Measurements from ENCODE around the gene HERPUD1.

Gene HERPUD1

GRCh38 chr16:56891685-56892084 is 40.3 kb upstream of the HERPUD1 start:
- H3K4me3 ChIP-seq (ENCODE audit: low read length in 2 of 2) = no peak overlapping the region
- no peak overlapping the region for H3K27ac ChIP-seq (ENCODE audit: low read depth in 2 of 2, low read length in 2 of 2)
- H3K4me1 ChIP-seq (ENCODE audit: control insufficient read depth in 2 of 2, insufficient read depth in 2 of 2, low read length in 2 of 2) = no peaks in the 10 kb centered on the region
- no peaks in the 10 kb centered on the region for H3K9me3 ChIP-seq (ENCODE audit: control insufficient read depth in 2 of 2, low read length in 2 of 2)
- no peak overlapping the region for H3K9ac ChIP-seq (ENCODE audit: low read depth in 1 of 2, low read length in 2 of 2)
- no peaks in the 10 kb centered on the region for H3K36me3 ChIP-seq (ENCODE audit: control insufficient read depth in 2 of 2, insufficient read depth in 2 of 2, low read length in 2 of 2)
- H3K27me3 ChIP-seq (ENCODE audit: control insufficient read depth in 2 of 2, insufficient read depth in 2 of 2, low read length in 2 of 2) = no peaks in the 10 kb centered on the region

- no peaks in the 10 kb centered on the region for H3K27me3 ChIP-seq (ENCODE audit: control insufficient read depth in 2 of 2, insufficient read depth in 2 of 2, low read length in 2 of 2)
- H3K4me1 ChIP-seq (ENCODE audit: control insufficient read depth in 2 of 2, insufficient read depth in 2 of 2, low read length in 2 of 2) = no peaks in the 10 kb centered on the region
- H3K9me3 ChIP-seq (ENCODE audit: control insufficient read depth in 2 of 2, low read length in 2 of 2) = no peaks in the 10 kb centered on the region
- H3K36me3 ChIP-seq (ENCODE audit: control insufficient read depth in 2 of 2, insufficient read depth in 2 of 2, low read length in 2 of 2) = no peaks in the 10 kb centered on the region
- H3K4me3 ChIP-seq (ENCODE audit: low read length in 2 of 2) = no peak overlapping the region
- no peak overlapping the region for H3K27ac ChIP-seq (ENCODE audit: low read depth in 2 of 2, low read length in 2 of 2)
- H3K9ac ChIP-seq (ENCODE audit: low read depth in 1 of 2, low read length in 2 of 2) = no peak overlapping the region
Observed at GRCh38 chr16:56892705-56893104, 39.2 kb upstream of the HERPUD1 start.

GRCh38 chr16:56894331-56894917 is 37.5 kb upstream of the HERPUD1 start:
- H3K4me3 ChIP-seq (ENCODE audit: low read length in 2 of 2) = no peak overlapping the region
- H3K4me1 ChIP-seq (ENCODE audit: control insufficient read depth in 2 of 2, insufficient read depth in 2 of 2, low read length in 2 of 2) = no peaks in the 10 kb centered on the region
- no peak overlapping the region for H3K9ac ChIP-seq (ENCODE audit: low read depth in 1 of 2, low read length in 2 of 2)
- no peak overlapping the region for H3K27ac ChIP-seq (ENCODE audit: low read depth in 2 of 2, low read length in 2 of 2)
- H3K9me3 ChIP-seq (ENCODE audit: control insufficient read depth in 2 of 2, low read length in 2 of 2) = no peaks in the 10 kb centered on the region
- no peaks in the 10 kb centered on the region for H3K36me3 ChIP-seq (ENCODE audit: control insufficient read depth in 2 of 2, insufficient read depth in 2 of 2, low read length in 2 of 2)
- no peaks in the 10 kb centered on the region for H3K27me3 ChIP-seq (ENCODE audit: control insufficient read depth in 2 of 2, insufficient read depth in 2 of 2, low read length in 2 of 2)

- no peak overlapping the region for H3K9ac ChIP-seq (ENCODE audit: low read depth in 1 of 2, low read length in 2 of 2)
- H3K9me3 ChIP-seq (ENCODE audit: control insufficient read depth in 2 of 2, low read length in 2 of 2) = no peaks in the 10 kb centered on the region
- no peak overlapping the region for H3K27ac ChIP-seq (ENCODE audit: low read depth in 2 of 2, low read length in 2 of 2)
- no peaks in the 10 kb centered on the region for H3K4me1 ChIP-seq (ENCODE audit: control insufficient read depth in 2 of 2, insufficient read depth in 2 of 2, low read length in 2 of 2)
- no peaks in the 10 kb centered on the region for H3K27me3 ChIP-seq (ENCODE audit: control insufficient read depth in 2 of 2, insufficient read depth in 2 of 2, low read length in 2 of 2)
- H3K4me3 ChIP-seq (ENCODE audit: low read length in 2 of 2) = no peak overlapping the region
- no peaks in the 10 kb centered on the region for H3K36me3 ChIP-seq (ENCODE audit: control insufficient read depth in 2 of 2, insufficient read depth in 2 of 2, low read length in 2 of 2)
Observed at GRCh38 chr16:56895813-56896212, 36.1 kb upstream of the HERPUD1 start.

- Histone ChIP-seq H3K27ac (ENCODE audit: low read depth in 2 of 2, low read length in 2 of 2) (no peak overlapping the region), H3K4me3 (ENCODE audit: low read length in 2 of 2) (no peak overlapping the region), H3K9ac (ENCODE audit: low read depth in 1 of 2, low read length in 2 of 2) (no peak overlapping the region), H3K27me3 (ENCODE audit: control insufficient read depth in 2 of 2, insufficient read depth in 2 of 2, low read length in 2 of 2) (no peaks in the 10 kb centered on the region), H3K36me3 (ENCODE audit: control insufficient read depth in 2 of 2, insufficient read depth in 2 of 2, low read length in 2 of 2) (no peaks in the 10 kb centered on the region), H3K9me3 (ENCODE audit: control insufficient read depth in 2 of 2, low read length in 2 of 2) (no peaks in the 10 kb centered on the region), H3K4me1 (ENCODE audit: control insufficient read depth in 2 of 2, insufficient read depth in 2 of 2, low read length in 2 of 2) (no peaks in the 10 kb centered on the region)
Observed at GRCh38 chr16:56896244-56896643, 35.7 kb upstream of the HERPUD1 start.

GRCh38 chr16:56897026-56897799 is 34.7 kb upstream of the HERPUD1 start:
- Histone ChIP-seq H3K36me3 (ENCODE audit: control insufficient read depth in 2 of 2, insufficient read depth in 2 of 2, low read length in 2 of 2) (no peaks in the 10 kb centered on the region), H3K9me3 (ENCODE audit: control insufficient read depth in 2 of 2, low read length in 2 of 2) (no peaks in the 10 kb centered on the region), H3K4me1 (ENCODE audit: control insufficient read depth in 2 of 2, insufficient read depth in 2 of 2, low read length in 2 of 2) (no peaks in the 10 kb centered on the region), H3K4me3 (ENCODE audit: low read length in 2 of 2) (no peak overlapping the region), H3K27ac (ENCODE audit: low read depth in 2 of 2, low read length in 2 of 2) (no peak overlapping the region), H3K9ac (ENCODE audit: low read depth in 1 of 2, low read length in 2 of 2) (no peak overlapping the region), H3K27me3 (ENCODE audit: control insufficient read depth in 2 of 2, insufficient read depth in 2 of 2, low read length in 2 of 2) (no peaks in the 10 kb centered on the region)

- Histone ChIP-seq H3K27ac (ENCODE audit: low read depth in 2 of 2, low read length in 2 of 2) (no peak overlapping the region), H3K4me3 (ENCODE audit: low read length in 2 of 2) (no peak overlapping the region), H3K9ac (ENCODE audit: low read depth in 1 of 2, low read length in 2 of 2) (no peak overlapping the region), H3K4me1 (ENCODE audit: control insufficient read depth in 2 of 2, insufficient read depth in 2 of 2, low read length in 2 of 2) (no peaks in the 10 kb centered on the region), H3K9me3 (ENCODE audit: control insufficient read depth in 2 of 2, low read length in 2 of 2) (no peaks in the 10 kb centered on the region), H3K27me3 (ENCODE audit: control insufficient read depth in 2 of 2, insufficient read depth in 2 of 2, low read length in 2 of 2) (no peaks in the 10 kb centered on the region), H3K36me3 (ENCODE audit: control insufficient read depth in 2 of 2, insufficient read depth in 2 of 2, low read length in 2 of 2) (no peaks in the 10 kb centered on the region)
Observed at GRCh38 chr16:56898847-56899246, 33.1 kb upstream of the HERPUD1 start.

GRCh38 chr16:56903866-56904265 is 28.1 kb upstream of the HERPUD1 start:
- no peak overlapping the region for H3K9ac ChIP-seq (ENCODE audit: low read depth in 1 of 2, low read length in 2 of 2)
- H3K9me3 ChIP-seq (ENCODE audit: control insufficient read depth in 2 of 2, low read length in 2 of 2) = no peaks in the 10 kb centered on the region
- no peaks in the 10 kb centered on the region for H3K27me3 ChIP-seq (ENCODE audit: control insufficient read depth in 2 of 2, insufficient read depth in 2 of 2, low read length in 2 of 2)
- no peaks in the 10 kb centered on the region for H3K36me3 ChIP-seq (ENCODE audit: control insufficient read depth in 2 of 2, insufficient read depth in 2 of 2, low read length in 2 of 2)
- H3K4me3 ChIP-seq (ENCODE audit: low read length in 2 of 2) = no peak overlapping the region
- peaks cover 3% of the 10 kb centered on the region in 2 donors for H3K4me1 ChIP-seq (ENCODE audit: control insufficient read depth in 2 of 2, insufficient read depth in 2 of 2, low read length in 2 of 2)
- H3K27ac ChIP-seq (ENCODE audit: low read depth in 2 of 2, low read length in 2 of 2) = no peak overlapping the region

- Histone ChIP-seq H3K9me3 (ENCODE audit: control insufficient read depth in 2 of 2, low read length in 2 of 2) (no peaks in the 10 kb centered on the region), H3K4me1 (ENCODE audit: control insufficient read depth in 2 of 2, insufficient read depth in 2 of 2, low read length in 2 of 2) (peaks cover 6 to 10% of the 10 kb centered on the region in 2 donors), H3K27ac (ENCODE audit: low read depth in 2 of 2, low read length in 2 of 2) (no peak overlapping the region), H3K36me3 (ENCODE audit: control insufficient read depth in 2 of 2, insufficient read depth in 2 of 2, low read length in 2 of 2) (no peaks in the 10 kb centered on the region), H3K9ac (ENCODE audit: low read depth in 1 of 2, low read length in 2 of 2) (no peak overlapping the region), H3K27me3 (ENCODE audit: control insufficient read depth in 2 of 2, insufficient read depth in 2 of 2, low read length in 2 of 2) (no peaks in the 10 kb centered on the region), H3K4me3 (ENCODE audit: low read length in 2 of 2) (no peak overlapping the region)
Observed at GRCh38 chr16:56907401-56907800, 24.5 kb upstream of the HERPUD1 start.

- H3K27ac ChIP-seq (ENCODE audit: low read depth in 2 of 2, low read length in 2 of 2) = no peak overlapping the region
Observed at GRCh38 chr16:56909527-56909979, 22.4 kb upstream of the HERPUD1 start.

More at GRCh38 chr16:56909527-56909979, 22.4 kb upstream of the HERPUD1 start:
- Histone ChIP-seq H3K36me3 (ENCODE audit: control insufficient read depth in 2 of 2, insufficient read depth in 2 of 2, low read length in 2 of 2) (no peaks in the 10 kb centered on the region), H3K4me3 (ENCODE audit: low read length in 2 of 2) (no peak overlapping the region), H3K4me1 (ENCODE audit: control insufficient read depth in 2 of 2, insufficient read depth in 2 of 2, low read length in 2 of 2) (peaks cover 15 to 19% of the 10 kb centered on the region in 2 donors), H3K9ac (ENCODE audit: low read depth in 1 of 2, low read length in 2 of 2) (no peak overlapping the region), H3K9me3 (ENCODE audit: control insufficient read depth in 2 of 2, low read length in 2 of 2) (no peaks in the 10 kb centered on the region), H3K27me3 (ENCODE audit: control insufficient read depth in 2 of 2, insufficient read depth in 2 of 2, low read length in 2 of 2) (no peaks in the 10 kb centered on the region)

All from mucosa of rectum (tissue), 2 donors.